CD4-positive, alpha-beta T cell treated with Interleukin-6 at 100 ng/mL for 8 hours (primary cell): ENCODE results near the gene RFTN1.
A peak's percentile ranks its signal among the peaks of the same experiment; 100 is the strongest.

Experiments
- DNase-seq: peaks from one replicate; pipeline ENCODE4 v3.0.0-alpha.2; 2020; ENCODE audit warnings: mixed read lengths, low spot score

Gene RFTN1

GRCh38 chr3:16375891-16376290 is 137.6 kb downstream of the RFTN1 start:
- no peak for DNase-seq

- DNase-seq, result no peak
Observed at GRCh38 chr3:16374935-16375245, 138.6 kb downstream of the RFTN1 start.

DNA sequence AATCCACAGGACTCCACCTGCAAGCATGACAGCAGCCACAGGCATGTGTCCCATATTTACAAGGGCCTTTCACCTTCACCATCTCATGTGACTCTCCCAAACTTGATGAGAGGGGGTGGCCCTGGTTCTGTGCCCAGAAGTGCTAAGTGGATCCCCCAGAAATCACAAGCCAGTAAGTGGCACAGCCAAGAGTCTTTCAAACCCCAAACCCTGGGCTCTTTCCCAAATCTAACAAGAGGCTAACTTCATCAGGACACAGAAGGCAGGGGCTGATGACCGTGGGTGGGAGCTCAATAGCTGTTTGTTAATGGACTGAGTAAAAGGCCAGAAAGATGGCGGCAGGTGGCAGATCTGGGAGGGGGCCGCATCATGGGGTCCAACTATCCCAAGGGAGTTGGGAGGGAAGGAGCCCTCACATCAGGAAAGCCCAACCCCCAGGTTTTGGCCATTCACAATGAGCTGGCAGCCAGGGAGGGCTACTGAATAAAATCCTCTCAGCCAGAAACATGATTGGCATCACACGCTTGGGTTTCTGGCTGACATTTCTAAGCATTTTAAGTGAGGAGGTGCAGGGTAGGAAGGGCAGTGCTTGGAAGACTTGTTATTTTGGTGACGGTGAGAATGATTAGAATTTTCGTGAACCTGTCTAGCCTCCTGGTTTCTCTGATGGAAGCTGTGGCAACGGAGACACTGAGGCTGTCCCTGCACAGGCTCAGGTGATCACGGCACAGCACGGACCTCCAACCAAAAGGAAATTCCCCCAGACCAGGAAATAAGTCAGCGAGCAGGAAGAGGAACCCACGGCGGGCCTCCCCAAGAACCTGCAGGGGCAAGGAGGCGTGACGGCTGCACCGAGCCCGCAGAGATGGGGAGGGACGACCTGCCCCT is 139.2 kb downstream of the RFTN1 start:
- peak; percentile 25 for DNase-seq

- no peak for DNase-seq
Observed at GRCh38 chr3:16373341-16373946, 140.1 kb downstream of the RFTN1 start.

GRCh38 chr3:16372362-16373292 is 140.9 kb downstream of the RFTN1 start:
- no peak for DNase-seq

DNA sequence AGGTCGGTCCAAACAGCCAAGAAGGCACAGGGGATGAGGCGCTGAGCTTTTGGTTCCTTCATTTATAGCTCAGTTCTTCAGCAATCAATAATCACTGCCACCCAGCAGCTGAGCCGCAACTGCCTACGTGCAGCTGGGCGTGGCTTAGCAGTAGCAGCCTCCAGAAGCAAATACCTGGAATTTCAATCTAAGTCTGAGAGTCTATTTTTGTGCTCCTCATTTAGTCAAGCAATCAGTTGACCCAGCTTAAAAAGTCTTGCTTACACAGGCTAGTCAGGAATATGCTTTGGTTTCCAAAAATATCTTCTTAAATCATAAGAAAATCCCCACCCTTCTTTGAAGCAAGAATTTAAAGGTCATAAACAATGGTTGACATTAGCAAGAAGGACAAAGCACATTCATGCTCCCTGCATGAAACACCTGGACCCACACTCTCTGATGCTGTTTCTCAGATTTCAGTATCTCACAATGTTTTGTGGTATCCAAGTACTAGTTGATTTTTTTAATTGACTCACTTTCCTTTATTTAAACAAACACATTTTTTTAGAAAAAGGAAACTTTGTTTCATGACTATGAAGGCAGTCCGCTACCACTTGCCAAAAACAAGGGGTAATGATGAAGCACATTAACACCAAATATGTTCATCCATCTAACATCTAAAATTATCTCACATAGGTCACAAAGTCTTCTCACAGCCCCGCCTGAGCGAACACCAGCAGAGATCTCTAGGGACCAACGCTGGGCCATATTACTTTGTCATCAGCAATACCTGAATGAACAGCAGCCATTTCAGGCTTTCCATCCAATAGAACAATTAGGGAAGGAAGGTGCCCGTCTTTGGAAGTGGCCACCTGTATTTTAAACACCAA is 142.4 kb downstream of the RFTN1 start:
- DNase-seq, result no peak

GRCh38 chr3:16370503-16370871 is 143.0 kb downstream of the RFTN1 start:
- no peak for DNase-seq

DNA sequence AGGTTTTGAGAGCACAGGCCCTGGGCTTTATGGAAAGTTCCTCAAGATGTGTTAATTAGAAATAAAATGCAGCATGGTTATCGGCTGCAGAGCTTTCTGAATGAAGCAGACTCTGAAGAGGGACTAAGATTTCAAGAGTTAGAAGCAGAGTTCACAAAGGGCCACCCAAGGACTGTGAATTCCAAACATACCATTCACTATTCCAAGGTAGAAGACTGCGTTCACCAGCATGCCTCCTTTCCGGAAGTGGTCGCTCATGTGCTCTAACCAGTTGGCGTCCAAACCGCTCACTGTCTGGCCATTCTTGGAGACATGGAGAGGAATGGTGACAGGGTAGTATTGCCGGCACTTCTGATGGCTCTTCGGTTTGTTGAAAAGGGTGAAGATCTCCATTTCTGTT is 143.6 kb downstream of the RFTN1 start:
- no peak for DNase-seq

DNA sequence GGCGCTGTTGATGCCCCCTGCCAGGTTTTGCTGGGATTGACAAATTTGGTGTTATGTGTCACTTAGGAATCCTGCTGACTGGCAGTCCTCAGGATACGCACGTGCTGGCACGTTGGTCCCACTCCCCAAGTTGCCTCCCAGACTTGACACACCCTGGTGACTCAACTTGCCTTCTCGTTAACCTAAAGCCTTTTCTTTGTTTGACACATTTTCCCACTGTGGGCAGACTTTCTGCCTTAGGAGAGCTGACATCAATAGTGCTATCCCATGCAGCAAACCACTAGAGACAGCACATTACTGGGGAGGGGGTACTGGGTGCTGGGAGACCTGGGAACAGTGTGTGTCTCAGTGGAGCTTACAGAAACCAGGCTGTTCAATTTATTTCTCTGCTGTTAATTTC is 144.2 kb downstream of the RFTN1 start:
- DNase-seq, result no peak

- DNase-seq, result no peak
Observed at GRCh38 chr3:16366581-16366980, 146.9 kb downstream of the RFTN1 start.

GRCh38 chr3:16365491-16366128 is 147.9 kb downstream of the RFTN1 start:
- no peak for DNase-seq

DNA sequence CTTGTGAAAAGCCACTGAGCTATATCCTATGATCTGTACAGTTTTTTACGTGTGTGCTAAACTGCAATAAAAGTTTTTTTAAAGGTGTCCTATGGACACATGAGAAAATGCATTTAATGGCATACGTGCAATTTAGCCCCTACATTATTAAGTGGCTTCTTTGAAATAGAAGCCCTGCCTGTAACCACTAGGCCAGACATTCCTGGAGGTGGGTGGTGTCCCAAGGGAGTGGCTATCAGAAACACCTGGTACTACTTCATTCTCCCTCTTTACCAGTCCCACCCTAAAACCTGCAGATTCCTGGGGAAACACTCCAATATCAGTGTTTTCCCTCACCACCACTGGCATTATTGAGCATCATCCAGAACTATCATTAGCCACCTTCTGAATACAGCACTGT is 148.5 kb downstream of the RFTN1 start:
- DNase-seq, result no peak

GRCh38 chr3:16364323-16364722 is 149.2 kb downstream of the RFTN1 start:
- DNase-seq, result no peak

DNA sequence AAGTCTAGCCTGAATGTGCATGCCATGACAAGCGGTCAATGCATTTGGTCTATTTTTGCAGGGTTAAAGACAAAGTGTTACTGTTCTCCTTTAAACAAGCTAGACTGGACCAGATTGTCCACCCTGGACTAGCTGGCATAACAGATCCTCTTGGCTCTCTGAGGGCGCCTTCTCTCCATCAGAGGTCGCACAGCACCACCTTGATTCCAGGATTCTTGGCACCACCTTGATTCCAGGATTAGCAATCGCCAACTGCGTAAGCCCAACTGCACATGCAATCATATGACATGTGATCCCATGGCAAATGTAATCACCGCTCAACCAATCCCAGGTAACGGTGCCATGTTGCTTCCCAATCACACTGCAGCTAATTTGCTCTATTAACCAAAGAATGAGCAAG is 149.9 kb downstream of the RFTN1 start:
- DNase-seq, result no peak

DNA sequence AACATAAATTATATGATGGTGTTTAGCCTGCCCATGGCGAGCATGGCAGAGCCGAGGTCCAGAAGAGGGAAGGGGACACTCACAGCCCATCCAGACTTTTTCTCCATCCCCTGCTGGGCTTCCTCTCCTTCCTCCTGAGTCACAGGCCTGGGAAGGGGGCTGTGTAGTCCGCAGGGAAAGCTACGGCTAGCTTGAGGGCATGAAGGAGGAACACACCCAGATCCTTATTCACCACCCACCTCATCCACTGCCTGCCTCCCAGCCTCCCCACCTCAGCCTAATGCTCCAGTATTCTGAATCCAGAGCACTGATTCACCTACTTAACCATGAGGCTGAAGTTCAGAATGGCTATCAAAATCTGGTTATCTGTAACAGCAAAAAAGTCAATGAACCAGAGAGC is 150.7 kb downstream of the RFTN1 start:
- DNase-seq, result no peak

GRCh38 chr3:16361087-16361486 is 152.4 kb downstream of the RFTN1 start:
- no peak for DNase-seq

- DNase-seq, result no peak
Observed at GRCh38 chr3:16359331-16359730, 154.2 kb downstream of the RFTN1 start.

- no peak for DNase-seq
Observed at GRCh38 chr3:16358336-16358735, 155.2 kb downstream of the RFTN1 start.

- no peak for DNase-seq
Observed at GRCh38 chr3:16357186-16358121, 156.0 kb downstream of the RFTN1 start.

- DNase-seq, result no peak
Observed at GRCh38 chr3:16355828-16356227, 157.7 kb downstream of the RFTN1 start.
